Panc1 (cell line): ENCODE results near the gene AGO1. TPM values are rescaled to one million over a fixed set of nuclear protein-coding genes. Genes with fewer than 3 reads are reported as not detected.
A peak's percentile ranks its signal among the peaks of the same experiment; 100 is the strongest.
"Not testable (repeated sequence)": the region's sequence is repeated elsewhere in the genome, so short reads cannot be mapped to it uniquely, and the experiment has no call there.

Experiments used
- ATAC-seq: fragments of 200-7000 bp; cut with Tn5 transposase; 2 replicates; pipeline ENCODE4 v1.9.1; 2020; ENCODE audit warnings: mild to moderate bottlenecking, moderate library complexity
- BruUV-seq: library from RNA; stranded (reverse); fragments of 400-500 nt; replicated peaks from 2 replicates; lab custom pipeline; 2021; lab: Mats Ljungman, UMichigan
- CTCF ChIA-PET: fragments of 300-600 bp; sonication (Branson Sonifier 250); formaldehyde crosslinking; loops from one replicate; lab custom pipeline; 2022; ENCODE audit warnings: antibody characterized with exemption; lab: Charles Lee
- POLR2A ChIA-PET: fragments of 300-600 bp; sonication (Branson Sonifier 250); formaldehyde crosslinking; loops from one replicate; lab custom pipeline; 2022; ENCODE audit warnings: antibody characterized with exemption; lab: Charles Lee
- DNase-seq: peaks from one replicate; pipeline ENCODE4 v3.0.0-alpha.2; 2010; ENCODE audit warnings: low read depth, low spot score
- H3K27ac ChIP-seq: 2 replicates; pipeline ENCODE4 v1.5.1; 2011; ENCODE audit warnings: mild to moderate bottlenecking, low read length, inconsistent platforms
- H3K27me3 ChIP-seq: fragments of 200-500 bp; sonication (Bioruptor generic); 2 replicates; pipeline ENCODE4 v1.6.0; 2014; ENCODE audit warnings: low read length, inconsistent platforms; ENCODE audit not compliant: control insufficient read depth, insufficient read depth
- H3K36me3 ChIP-seq: fragments of 200-500 bp; sonication (Bioruptor generic); 2 replicates; pipeline ENCODE4 v1.5.1; 2014; ENCODE audit warnings: inconsistent platforms, mild to moderate bottlenecking, low read length, moderate library complexity; ENCODE audit not compliant: control insufficient read depth, insufficient read depth
- H3K4me1 ChIP-seq: 2 replicates; pipeline ENCODE4 v1.5.1; 2011; ENCODE audit warnings: inconsistent platforms, mild to moderate bottlenecking, low read length, moderate library complexity; ENCODE audit not compliant: control insufficient read depth, insufficient read depth
- H3K4me3 ChIP-seq, 2 experiments: 2 replicates each; pipeline ENCODE4 v1.5.1; 2011 to 2012; ENCODE audit warnings: low read depth in 2 of 2, low read length in 2 of 2, mild to moderate bottlenecking in 2 of 2, inconsistent platforms in 1 of 2, moderate library complexity in 1 of 2
- H3K9me3 ChIP-seq: fragments of 200-500 bp; sonication (Bioruptor generic); 2 replicates; pipeline ENCODE4 v1.5.1; 2014; ENCODE audit warnings: low read depth, mild to moderate bottlenecking, inconsistent platforms, low read length, moderate library complexity; ENCODE audit not compliant: control insufficient read depth, insufficient read depth
- POLR2AphosphoS5 ChIP-seq: IDR thresholded peaks from 2 replicates; pipeline ENCODE4 v1.6.1; 2012; ENCODE audit warnings: mild to moderate bottlenecking, low read depth, low read length, moderate library complexity
- SIN3A ChIP-seq: IDR thresholded peaks from 2 replicates; pipeline ENCODE4 v1.6.1; 2012; ENCODE audit warnings: low read depth, mild to moderate bottlenecking, low read length, moderate library complexity, borderline replicate concordance; ENCODE audit not compliant: insufficient read depth
- TCF7L2 ChIP-seq: IDR thresholded peaks from 2 replicates; pipeline ENCODE4 v1.6.1; 2011; ENCODE audit warnings: mild to moderate bottlenecking, low read depth, low read length, inconsistent platforms
- in situ Hi-C: cut with HindIII; loops from 2 replicates; pipeline ENCODE4 v1.10.0; 2016; ENCODE audit warnings: low sequenced_read_pairs, low pct_unique_long_range_greater_than_20kb
- intact Hi-C: fragments of 100-400 bp; cut with micrococcal nuclease; formaldehyde crosslinking; loops from one replicate; pipeline ENCODE4 v1.10.0; 2022; ENCODE audit not compliant: unreplicated experiment
- total RNA-seq: library from RNA; stranded (reverse); gene quantifications from one replicate; pipeline ENCODE4 v1.2.1, GENCODE V29; 2021; ENCODE audit not compliant: unreplicated experiment
- TF ChIP-seq, protein P1 (sequence below): fragments of 450-650 bp; IDR thresholded peaks from 2 replicates; pipeline ENCODE4 v1.5.1; 2017; ENCODE audit warnings: mild to moderate bottlenecking
- TF ChIP-seq, protein P2 (sequence below), 2 experiments: IDR thresholded peaks; 2 replicates each; pipeline ENCODE4 v1.6.1; 2011 to 2012; ENCODE audit warnings: low read depth in 2 of 2, control low read depth in 1 of 2, low read length in 1 of 2, mild to moderate bottlenecking in 1 of 2, moderate library complexity in 1 of 2; ENCODE audit not compliant: insufficient read depth in 1 of 2

AGO1 gene
- total RNA-seq, 1 experiment from 2014 or later: 40.1 TPM

- H3K9me3 ChIP-seq, H3K27me3 ChIP-seq, H3K4me1 ChIP-seq, CTCF ChIA-PET, H3K27ac ChIP-seq, POLR2A ChIA-PET, H3K4me3 ChIP-seq, intact Hi-C loops, ATAC-seq, H3K36me3 ChIP-seq, in situ Hi-C loops, BruUV-seq, DNase-seq: not testable (repeated sequence)
Measured at GRCh38 chr1:35964277-35964676, 81.3 kb downstream of the AGO1 start.

DNA sequence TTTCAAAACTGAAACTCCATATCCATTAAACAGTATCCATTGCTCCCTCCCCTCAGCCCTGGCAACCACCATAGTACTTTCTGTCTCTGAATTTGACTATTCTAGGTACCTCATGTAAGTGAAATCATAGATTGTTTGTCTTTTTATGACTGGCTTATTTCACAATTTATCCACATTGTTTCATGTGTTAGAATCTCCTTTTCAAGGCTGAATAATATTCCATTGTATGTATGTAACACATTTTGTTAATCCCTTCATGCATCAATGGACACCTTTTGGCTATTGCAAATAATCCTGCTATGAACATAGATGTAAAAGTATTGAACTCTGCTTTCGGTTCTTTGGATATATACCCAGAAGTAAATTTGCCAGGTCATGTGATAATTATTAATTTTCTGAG is 85.4 kb downstream of the AGO1 start:
- intact Hi-C loops: no loop called here
- H3K36me3 ChIP-seq: peaks cover 5% of the 10 kb centered on the region; the same call in 1 of the 2 replicates
- TF ChIP-seq POLR2AphosphoS5: no peak
- TF ChIP-seq, protein P1, sequence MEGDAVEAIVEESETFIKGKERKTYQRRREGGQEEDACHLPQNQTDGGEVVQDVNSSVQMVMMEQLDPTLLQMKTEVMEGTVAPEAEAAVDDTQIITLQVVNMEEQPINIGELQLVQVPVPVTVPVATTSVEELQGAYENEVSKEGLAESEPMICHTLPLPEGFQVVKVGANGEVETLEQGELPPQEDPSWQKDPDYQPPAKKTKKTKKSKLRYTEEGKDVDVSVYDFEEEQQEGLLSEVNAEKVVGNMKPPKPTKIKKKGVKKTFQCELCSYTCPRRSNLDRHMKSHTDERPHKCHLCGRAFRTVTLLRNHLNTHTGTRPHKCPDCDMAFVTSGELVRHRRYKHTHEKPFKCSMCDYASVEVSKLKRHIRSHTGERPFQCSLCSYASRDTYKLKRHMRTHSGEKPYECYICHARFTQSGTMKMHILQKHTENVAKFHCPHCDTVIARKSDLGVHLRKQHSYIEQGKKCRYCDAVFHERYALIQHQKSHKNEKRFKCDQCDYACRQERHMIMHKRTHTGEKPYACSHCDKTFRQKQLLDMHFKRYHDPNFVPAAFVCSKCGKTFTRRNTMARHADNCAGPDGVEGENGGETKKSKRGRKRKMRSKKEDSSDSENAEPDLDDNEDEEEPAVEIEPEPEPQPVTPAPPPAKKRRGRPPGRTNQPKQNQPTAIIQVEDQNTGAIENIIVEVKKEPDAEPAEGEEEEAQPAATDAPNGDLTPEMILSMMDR: no peak
- TF ChIP-seq, protein P2, sequence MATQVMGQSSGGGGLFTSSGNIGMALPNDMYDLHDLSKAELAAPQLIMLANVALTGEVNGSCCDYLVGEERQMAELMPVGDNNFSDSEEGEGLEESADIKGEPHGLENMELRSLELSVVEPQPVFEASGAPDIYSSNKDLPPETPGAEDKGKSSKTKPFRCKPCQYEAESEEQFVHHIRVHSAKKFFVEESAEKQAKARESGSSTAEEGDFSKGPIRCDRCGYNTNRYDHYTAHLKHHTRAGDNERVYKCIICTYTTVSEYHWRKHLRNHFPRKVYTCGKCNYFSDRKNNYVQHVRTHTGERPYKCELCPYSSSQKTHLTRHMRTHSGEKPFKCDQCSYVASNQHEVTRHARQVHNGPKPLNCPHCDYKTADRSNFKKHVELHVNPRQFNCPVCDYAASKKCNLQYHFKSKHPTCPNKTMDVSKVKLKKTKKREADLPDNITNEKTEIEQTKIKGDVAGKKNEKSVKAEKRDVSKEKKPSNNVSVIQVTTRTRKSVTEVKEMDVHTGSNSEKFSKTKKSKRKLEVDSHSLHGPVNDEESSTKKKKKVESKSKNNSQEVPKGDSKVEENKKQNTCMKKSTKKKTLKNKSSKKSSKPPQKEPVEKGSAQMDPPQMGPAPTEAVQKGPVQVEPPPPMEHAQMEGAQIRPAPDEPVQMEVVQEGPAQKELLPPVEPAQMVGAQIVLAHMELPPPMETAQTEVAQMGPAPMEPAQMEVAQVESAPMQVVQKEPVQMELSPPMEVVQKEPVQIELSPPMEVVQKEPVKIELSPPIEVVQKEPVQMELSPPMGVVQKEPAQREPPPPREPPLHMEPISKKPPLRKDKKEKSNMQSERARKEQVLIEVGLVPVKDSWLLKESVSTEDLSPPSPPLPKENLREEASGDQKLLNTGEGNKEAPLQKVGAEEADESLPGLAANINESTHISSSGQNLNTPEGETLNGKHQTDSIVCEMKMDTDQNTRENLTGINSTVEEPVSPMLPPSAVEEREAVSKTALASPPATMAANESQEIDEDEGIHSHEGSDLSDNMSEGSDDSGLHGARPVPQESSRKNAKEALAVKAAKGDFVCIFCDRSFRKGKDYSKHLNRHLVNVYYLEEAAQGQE (IDR thresholded peaks at IDR 0.05; ENCODE audit: insufficient read depth in 1 of 2, low read depth in 2 of 2, low read length in 1 of 2): no peak
- TF ChIP-seq TCF7L2: no peak
- no peak for TF ChIP-seq SIN3A

DNA sequence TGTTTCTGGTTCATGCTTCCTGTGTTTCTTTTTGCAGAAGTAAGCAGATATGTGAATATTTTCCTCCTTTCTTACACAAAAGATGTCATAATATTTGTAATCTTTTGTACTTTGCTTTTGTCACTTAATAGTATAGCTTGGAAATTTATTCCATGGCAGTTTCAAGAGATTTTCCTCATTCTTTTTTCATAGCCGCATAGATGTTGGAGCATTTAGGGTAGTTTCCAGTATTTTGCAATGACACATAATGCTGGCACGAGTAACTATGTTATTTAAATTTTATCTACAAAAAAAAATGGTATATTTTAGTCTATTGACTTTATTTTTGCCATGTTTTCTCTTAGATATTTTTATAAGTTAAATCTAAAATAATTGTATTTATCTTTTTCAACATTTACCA is 88.6 kb downstream of the AGO1 start:
- no peak overlapping the region for H3K27ac ChIP-seq
- no peak for ATAC-seq
- H3K4me3 ChIP-seq: no peak overlapping the region
- intact Hi-C loops (no loop called here), in situ Hi-C loops (no loop called here)
- POLR2A ChIA-PET: no interaction called here
- TF ChIP-seq TCF7L2 (no peak), POLR2AphosphoS5 (no peak), SIN3A (no peak)
- TF ChIP-seq, protein P1: no peak
- TF ChIP-seq, protein P2 (IDR thresholded peaks at IDR 0.05; ENCODE audit: insufficient read depth in 1 of 2, low read depth in 2 of 2, low read length in 1 of 2): no peak
- no peaks in the 10 kb centered on the region for H3K4me1 ChIP-seq
- BruUV-seq: no TSS peak
- no peaks in the 10 kb centered on the region for H3K9me3 ChIP-seq
- H3K27me3 ChIP-seq: no peaks in the 10 kb centered on the region
- peaks cover 7% of the 10 kb centered on the region; the same call in 1 of the 2 replicates for H3K36me3 ChIP-seq
- CTCF ChIA-PET: no interaction called here
- no peak for DNase-seq

More for the DNA sequence above, 85.4 kb downstream of the AGO1 start:
- Histone ChIP-seq H3K27me3 (no peaks in the 10 kb centered on the region), H3K4me3 (no peak overlapping the region), H3K27ac (no peak overlapping the region), H3K9me3 (no peaks in the 10 kb centered on the region), H3K4me1 (no peaks in the 10 kb centered on the region)
- CTCF ChIA-PET: no interaction called here
- POLR2A ChIA-PET: no interaction called here
- in situ Hi-C loops: no loop called here
- no TSS peak for BruUV-seq
- DNase-seq (no peak), ATAC-seq (no peak)

DNA sequence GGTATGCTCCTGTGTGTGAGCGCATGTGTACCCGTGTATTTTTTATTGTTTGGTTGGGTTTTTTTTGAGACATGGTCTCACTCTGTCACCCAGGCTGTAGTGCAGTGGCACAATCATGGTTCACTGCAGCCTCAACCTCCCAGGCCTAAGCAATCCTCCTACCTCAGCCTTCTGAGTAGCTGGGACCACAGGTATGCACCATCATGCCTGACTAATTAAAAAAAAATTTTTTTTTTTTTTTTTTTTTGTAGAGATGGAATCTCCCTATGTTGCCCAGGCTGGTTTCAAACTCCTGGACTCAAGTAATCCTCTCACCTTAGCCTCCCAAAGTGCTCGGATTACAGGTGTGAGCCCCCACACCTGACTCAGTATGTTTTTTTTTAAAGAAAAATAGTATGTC is 89.6 kb downstream of the AGO1 start:
- ATAC-seq: 0 out of 2 replicates have a peak, but pooled peaks have one; percentile 30
- POLR2A ChIA-PET: not testable (repeated sequence)

More for the DNA sequence above, 89.6 kb downstream of the AGO1 start:
- BruUV-seq, H3K27me3 ChIP-seq, H3K27ac ChIP-seq, intact Hi-C loops, H3K4me1 ChIP-seq, H3K9me3 ChIP-seq, in situ Hi-C loops, CTCF ChIA-PET, H3K36me3 ChIP-seq, H3K4me3 ChIP-seq, DNase-seq: not testable (repeated sequence)
